HAP-1 (cell line): ENCODE data around the gene SDCCAG8.

Experiments used
- DNase-seq, 2 experiments: peaks; one replicate each; pipeline ENCODE4 v3.0.0-alpha.2; 2016 to 2020; ENCODE audit warnings: low spot score in 2 of 2
- H3K27me3 ChIP-seq: fragments of 250-450 bp; sonication (Bioruptor Pico); 2 replicates; pipeline ENCODE4 v1.5.1; 2020; ENCODE audit warnings: low read depth, mild to moderate bottlenecking, moderate library complexity
- H3K36me3 ChIP-seq: fragments of 250-450 bp; sonication (Bioruptor Pico); replicated peaks from 2 replicates; pipeline ENCODE4 v1.5.1; 2020; ENCODE audit warnings: mild to moderate bottlenecking
- H3K4me1 ChIP-seq: fragments of 250-450 bp; sonication (Bioruptor Pico); 2 replicates; pipeline ENCODE4 v1.5.1; 2020; ENCODE audit warnings: mild to moderate bottlenecking
- H3K4me3 ChIP-seq: fragments of 250-450 bp; sonication (Bioruptor Pico); 2 replicates; pipeline ENCODE4 v1.5.1; 2020; ENCODE audit warnings: mild to moderate bottlenecking, moderate library complexity
- H3K9me3 ChIP-seq: fragments of 250-450 bp; sonication (Bioruptor Pico); 2 replicates; pipeline ENCODE4 v1.5.1; 2020; ENCODE audit warnings: mild to moderate bottlenecking, moderate library complexity
- in situ Hi-C: fragments of 300-500 bp; cut with MboI; formaldehyde crosslinking; loops from 3 replicates; pipeline ENCODE4 v1.14.3; 2020; ENCODE audit warnings: low sequenced_read_pairs, inconsistent platforms, mixed read lengths

The SDCCAG8 gene

DNA sequence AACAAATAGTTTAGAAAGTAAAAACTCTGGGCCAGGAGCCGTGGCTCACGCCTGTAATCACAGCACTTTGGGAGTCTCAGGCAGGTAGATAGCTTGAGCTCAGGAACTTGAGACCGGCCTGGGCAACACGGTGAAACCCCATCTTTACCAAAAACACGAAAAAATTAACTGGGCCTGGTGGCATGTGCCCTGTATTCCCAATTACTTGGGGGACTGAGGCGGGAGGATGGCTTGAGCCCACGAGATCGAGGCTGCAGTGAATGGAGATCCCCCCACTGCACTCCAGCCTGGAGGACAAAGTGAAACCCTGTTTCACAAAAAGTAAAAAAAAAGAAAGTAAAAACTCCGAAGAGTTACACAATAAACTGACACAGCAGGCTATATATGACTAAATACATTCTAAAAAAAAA, 11.4 kb upstream of the SDCCAG8 start:
- in situ Hi-C loops: no loop called here
- Histone ChIP-seq H3K27me3 (no peaks in the 10 kb centered on the region), H3K9me3 (no peaks in the 10 kb centered on the region; the same call in 1 of the 2 replicates), H3K36me3 (peaks cover 4% of the 10 kb centered on the region; the same call in 1 of the 2 replicates), H3K4me1 (no peaks in the 10 kb centered on the region), H3K4me3 (no peak overlapping the region)
- no peak for DNase-seq

DNA sequence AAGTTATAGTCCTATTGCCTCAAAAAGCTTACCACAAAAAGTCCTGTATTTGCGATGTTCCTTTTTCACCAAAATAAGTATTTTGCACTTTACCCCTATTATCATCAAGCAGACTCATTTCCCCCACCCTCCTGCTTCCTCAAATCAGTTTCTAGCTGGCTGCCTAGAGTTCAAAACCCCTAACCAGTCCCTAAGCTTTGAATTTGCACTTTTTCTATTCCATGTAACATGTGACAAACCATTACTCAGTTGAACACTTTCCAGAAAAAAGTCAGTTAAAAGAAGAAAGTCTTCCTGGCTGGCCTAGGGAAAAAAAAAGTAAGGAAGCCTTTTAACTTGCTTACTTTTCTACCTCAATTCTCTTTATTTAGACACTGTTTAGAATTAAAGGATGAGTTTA, 8.9 kb upstream of the SDCCAG8 start:
- Histone ChIP-seq H3K27me3 (no peaks in the 10 kb centered on the region), H3K4me1 (peaks cover 10% of the 10 kb centered on the region), H3K4me3 (no peak overlapping the region), H3K9me3 (no peaks in the 10 kb centered on the region; the same call in 1 of the 2 replicates), H3K36me3 (0 out of 2 replicates have a peak, but pooled peaks cover 4% of the 10 kb centered on the region)
- in situ Hi-C loops: no loop called here
- DNase-seq: no peak

- no peaks in the 10 kb centered on the region for H3K27me3 ChIP-seq
- no peaks in the 10 kb centered on the region; the same call in 1 of the 2 replicates for H3K9me3 ChIP-seq
- no peak overlapping the region for H3K4me3 ChIP-seq
- DNase-seq: no peak
- H3K4me1 ChIP-seq: peaks cover 19% of the 10 kb centered on the region
- 0 out of 2 replicates have a peak, but pooled peaks cover 4% of the 10 kb centered on the region for H3K36me3 ChIP-seq
- in situ Hi-C loops: no loop called here
Measured at GRCh38 chr1:243247901-243248300, 7.9 kb upstream of the SDCCAG8 start.

GRCh38 chr1:243249214-243249613, 6.6 kb upstream of the SDCCAG8 start:
- Histone ChIP-seq H3K36me3 (0 out of 2 replicates have a peak, but pooled peaks cover 4% of the 10 kb centered on the region), H3K9me3 (no peaks in the 10 kb centered on the region; the same call in 1 of the 2 replicates), H3K27me3 (no peaks in the 10 kb centered on the region), H3K4me3 (no peak overlapping the region), H3K4me1 (peaks cover 19% of the 10 kb centered on the region)
- DNase-seq: no peak
- in situ Hi-C loops: no loop called here

GRCh38 chr1:243250102-243250501, 5.7 kb upstream of the SDCCAG8 start:
- DNase-seq: no peak
- 0 out of 2 replicates have a peak, but pooled peaks cover 4% of the 10 kb centered on the region for H3K36me3 ChIP-seq
- no peaks in the 10 kb centered on the region for H3K9me3 ChIP-seq
- no peak overlapping the region for H3K4me3 ChIP-seq
- no peaks in the 10 kb centered on the region for H3K27me3 ChIP-seq
- peaks cover 19% of the 10 kb centered on the region for H3K4me1 ChIP-seq
- in situ Hi-C loops: no loop called here

DNA sequence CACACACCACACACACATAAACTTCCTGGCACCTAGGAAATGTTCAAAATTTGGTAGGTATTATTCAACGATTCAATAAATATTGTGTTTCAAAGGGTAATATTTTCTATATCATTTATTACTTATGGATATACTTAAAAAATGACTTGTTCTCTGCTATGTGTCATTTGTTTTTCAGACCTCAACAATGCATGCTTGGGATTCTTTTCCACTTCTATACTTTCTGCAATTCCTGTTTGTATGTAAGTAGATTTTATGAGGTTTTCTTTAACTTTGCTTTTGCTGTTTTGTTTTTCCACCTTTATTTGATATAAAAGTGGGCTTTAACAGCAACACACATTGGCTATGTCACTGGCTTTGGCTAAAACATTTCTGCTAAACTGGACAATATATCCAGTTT, 4.3 kb upstream of the SDCCAG8 start:
- H3K4me3 ChIP-seq: no peak overlapping the region
- H3K27me3 ChIP-seq: no peaks in the 10 kb centered on the region

DNA sequence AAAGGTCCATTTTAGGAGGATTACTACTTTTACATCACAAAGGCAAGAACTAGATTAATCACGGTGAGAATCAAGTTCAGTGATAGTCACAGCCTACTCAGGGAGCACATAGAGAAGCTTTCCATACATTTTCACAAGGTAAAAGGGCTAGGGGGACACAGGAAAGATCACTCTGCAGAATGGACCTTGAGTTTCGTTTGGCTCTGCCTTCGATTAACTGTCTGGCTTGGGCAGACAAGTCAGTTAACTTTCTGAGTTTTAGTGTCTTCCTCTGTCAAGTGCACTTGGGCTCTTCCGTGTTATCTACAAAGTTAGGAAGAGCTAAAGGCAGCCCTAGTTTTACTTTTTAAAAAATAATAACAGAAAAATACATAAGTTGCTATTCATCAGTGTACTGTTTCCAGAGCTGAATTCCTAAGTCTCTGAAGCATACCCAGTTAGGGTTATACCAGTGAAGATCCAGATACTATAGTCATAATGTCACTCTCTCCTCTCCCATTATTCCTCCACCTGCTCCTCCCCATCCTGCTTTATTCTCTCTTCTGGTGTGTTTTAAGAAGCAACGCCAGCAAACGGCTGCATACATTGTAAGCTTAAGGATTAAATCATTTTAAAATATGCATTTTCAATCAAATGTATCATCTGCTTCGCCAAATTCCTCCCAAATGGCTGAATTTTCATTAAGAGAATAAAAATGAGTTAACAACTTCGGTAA, 2.5 kb upstream of the SDCCAG8 start:
- Histone ChIP-seq H3K9me3 (no peaks in the 10 kb centered on the region), H3K27me3 (no peaks in the 10 kb centered on the region), H3K36me3 (no peaks in the 10 kb centered on the region), H3K4me3 (peak overlapping the region; percentile 87), H3K4me1 (peaks cover 28% of the 10 kb centered on the region)
- peak in 1 of 2 experiments; percentile 85 for DNase-seq
- in situ Hi-C loops: no loop called here

More for the DNA sequence above, 4.3 kb upstream of the SDCCAG8 start:
- DNase-seq: no peak
- H3K36me3 ChIP-seq: 0 out of 2 replicates have a peak, but pooled peaks cover 4% of the 10 kb centered on the region
- H3K4me1 ChIP-seq: peaks cover 19% of the 10 kb centered on the region
- H3K9me3 ChIP-seq: no peaks in the 10 kb centered on the region
- in situ Hi-C loops: no loop called here

- no peaks in the 10 kb centered on the region for H3K9me3 ChIP-seq
- in situ Hi-C loops: no loop called here
- H3K36me3 ChIP-seq: no peaks in the 10 kb centered on the region
- peak overlapping the region; percentile 87 for H3K4me3 ChIP-seq
- H3K4me1 ChIP-seq: peaks cover 28% of the 10 kb centered on the region
- DNase-seq: peak in 1 of 2 experiments; percentile 21
- H3K27me3 ChIP-seq: no peaks in the 10 kb centered on the region
Measured at GRCh38 chr1:243253926-243254232, 2.0 kb upstream of the SDCCAG8 start.

- no peaks in the 10 kb centered on the region for H3K9me3 ChIP-seq
- H3K36me3 ChIP-seq: no peaks in the 10 kb centered on the region
- in situ Hi-C loops: no loop called here
- H3K4me3 ChIP-seq: peak overlapping the region; percentile 87
- H3K27me3 ChIP-seq: no peaks in the 10 kb centered on the region
- DNase-seq: peak; percentile 55 to 73
- H3K4me1 ChIP-seq: peaks cover 28% of the 10 kb centered on the region
Measured at GRCh38 chr1:243254233-243254926, 1.5 kb upstream of the SDCCAG8 start.

- no peaks in the 10 kb centered on the region for H3K36me3 ChIP-seq
- in situ Hi-C loops: no loop called here
- peak within 1 kb of the TSS; percentile 87 for H3K4me3 ChIP-seq
- no peaks in the 10 kb centered on the region for H3K27me3 ChIP-seq
- peaks cover 25% of the 10 kb centered on the region for H3K4me1 ChIP-seq
- DNase-seq: peak; percentile 99
- H3K9me3 ChIP-seq: no peaks in the 10 kb centered on the region
Measured at GRCh38 chr1:243254927-243255790, 682 bp upstream of the SDCCAG8 start, which contains the start of gene CEP170. CEP170 (minus strand) TSS chr1:243255281; CDS start chr1:243225280, 30,001 bp downstream.

DNA sequence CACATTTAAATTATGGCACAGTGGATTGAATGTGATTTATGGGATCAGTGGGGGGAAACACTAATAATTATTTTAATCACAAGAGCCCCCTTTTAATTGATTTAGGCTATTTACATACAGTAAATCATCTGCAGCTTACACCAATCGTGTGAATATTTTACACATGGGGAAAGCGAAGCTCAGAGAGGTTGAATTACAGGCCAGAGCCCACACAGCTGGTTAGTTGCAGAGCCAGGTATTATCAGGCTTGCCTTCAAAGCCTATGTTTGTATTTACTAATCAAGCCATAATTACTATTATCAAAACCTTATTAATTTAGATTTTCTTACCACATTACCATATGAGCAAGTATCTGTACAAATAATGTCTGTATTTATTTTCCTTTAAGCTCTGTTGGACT, 749 bp downstream of the SDCCAG8 start:
- DNase-seq: no peak
- H3K4me1 ChIP-seq: peaks cover 21% of the 10 kb centered on the region
- in situ Hi-C loops: no loop called here
- peak overlapping the region; percentile 87 for H3K4me3 ChIP-seq
- H3K27me3 ChIP-seq: no peaks in the 10 kb centered on the region
- no peaks in the 10 kb centered on the region for H3K9me3 ChIP-seq
- no peaks in the 10 kb centered on the region for H3K36me3 ChIP-seq

GRCh38 chr1:243257189-243257588, 1.3 kb downstream of the SDCCAG8 start:
- Histone ChIP-seq H3K4me3 (no peak overlapping the region; the same call in 1 of the 2 replicates), H3K27me3 (no peaks in the 10 kb centered on the region), H3K9me3 (no peaks in the 10 kb centered on the region), H3K4me1 (peaks cover 15% of the 10 kb centered on the region), H3K36me3 (no peaks in the 10 kb centered on the region)
- in situ Hi-C loops: no loop called here
- no peak for DNase-seq

- Histone ChIP-seq H3K36me3 (no peaks in the 10 kb centered on the region; the same call in 1 of the 2 replicates), H3K4me1 (peaks cover 19% of the 10 kb centered on the region), H3K9me3 (no peaks in the 10 kb centered on the region), H3K4me3 (no peak overlapping the region), H3K27me3 (no peaks in the 10 kb centered on the region)
- in situ Hi-C loops: no loop called here
- DNase-seq: no peak
Measured at GRCh38 chr1:243258731-243259130, 2.9 kb downstream of the SDCCAG8 start.
